ENCODE measurements around the gene KCNAB1.

KCNAB1 gene

DNA sequence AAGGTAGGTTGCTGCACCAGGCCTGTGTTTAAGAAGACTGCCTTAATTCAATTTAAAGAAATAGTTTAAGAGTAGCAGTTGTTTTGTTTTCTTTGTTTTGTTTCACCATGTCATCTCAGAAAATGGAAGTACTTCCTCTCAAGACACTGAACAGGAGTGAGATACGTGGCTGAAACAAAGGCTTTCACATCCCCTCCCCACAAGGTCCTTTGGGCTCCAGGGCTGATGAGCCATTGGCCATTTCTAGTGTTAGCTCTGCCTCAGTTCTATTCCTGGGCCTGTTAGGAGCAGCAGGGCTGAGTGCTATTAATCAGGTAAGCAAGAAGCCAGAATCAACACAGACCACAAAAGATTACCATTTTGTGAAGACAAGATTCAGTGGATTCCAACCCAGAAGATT, 132.8 kb downstream of the KCNAB1 start:
- TF ChIP-seq, protein P1, sequence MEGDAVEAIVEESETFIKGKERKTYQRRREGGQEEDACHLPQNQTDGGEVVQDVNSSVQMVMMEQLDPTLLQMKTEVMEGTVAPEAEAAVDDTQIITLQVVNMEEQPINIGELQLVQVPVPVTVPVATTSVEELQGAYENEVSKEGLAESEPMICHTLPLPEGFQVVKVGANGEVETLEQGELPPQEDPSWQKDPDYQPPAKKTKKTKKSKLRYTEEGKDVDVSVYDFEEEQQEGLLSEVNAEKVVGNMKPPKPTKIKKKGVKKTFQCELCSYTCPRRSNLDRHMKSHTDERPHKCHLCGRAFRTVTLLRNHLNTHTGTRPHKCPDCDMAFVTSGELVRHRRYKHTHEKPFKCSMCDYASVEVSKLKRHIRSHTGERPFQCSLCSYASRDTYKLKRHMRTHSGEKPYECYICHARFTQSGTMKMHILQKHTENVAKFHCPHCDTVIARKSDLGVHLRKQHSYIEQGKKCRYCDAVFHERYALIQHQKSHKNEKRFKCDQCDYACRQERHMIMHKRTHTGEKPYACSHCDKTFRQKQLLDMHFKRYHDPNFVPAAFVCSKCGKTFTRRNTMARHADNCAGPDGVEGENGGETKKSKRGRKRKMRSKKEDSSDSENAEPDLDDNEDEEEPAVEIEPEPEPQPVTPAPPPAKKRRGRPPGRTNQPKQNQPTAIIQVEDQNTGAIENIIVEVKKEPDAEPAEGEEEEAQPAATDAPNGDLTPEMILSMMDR (IDR thresholded peaks at IDR 0.05; ENCODE audit: control extremely low read depth, extremely low read depth, low read depth, missing control alignments), result no peak
- POLR2A ChIA-PET, result no interaction called here
- CTCF ChIA-PET, result interaction anchor here (1.0 to 2.6 kb wide), 4 partner anchors 9 to 129 kb away, joined by 3 to 7 read pairs (median 6); no protein-coding TSS in a partner anchor
- no peak for DNase-seq (ENCODE audit: extremely low spot score)

DNA sequence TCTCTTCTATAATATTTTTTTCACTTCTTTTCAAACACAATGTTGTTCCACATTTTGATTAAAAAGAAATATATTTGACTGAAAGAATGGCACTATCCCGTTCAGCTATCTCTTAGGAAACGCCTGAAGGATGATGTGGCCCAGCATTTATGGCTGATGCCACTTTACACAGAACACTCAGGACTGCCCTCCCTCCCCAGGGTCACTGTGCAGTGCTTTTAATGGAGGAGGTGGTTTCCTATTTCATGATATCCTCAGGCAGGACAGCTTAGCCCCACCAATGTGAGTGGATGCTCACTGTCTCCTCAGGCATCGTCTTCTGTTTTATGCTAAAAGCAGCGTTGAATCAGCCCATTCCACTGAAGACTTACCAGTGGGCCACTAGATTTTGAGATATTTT, 135.9 kb downstream of the KCNAB1 start:
- TF ChIP-seq, protein P1 (IDR thresholded peaks at IDR 0.05; ENCODE audit: control extremely low read depth, extremely low read depth, low read depth, missing control alignments), result no peak
- CTCF ChIA-PET, result interaction anchor here (1.0 kb wide), 1 partner anchor 146 kb away, joined by 3 read pairs; no protein-coding TSS in a partner anchor
- POLR2A ChIA-PET, result no interaction called here
- no peak for DNase-seq (ENCODE audit: extremely low spot score)

DNA sequence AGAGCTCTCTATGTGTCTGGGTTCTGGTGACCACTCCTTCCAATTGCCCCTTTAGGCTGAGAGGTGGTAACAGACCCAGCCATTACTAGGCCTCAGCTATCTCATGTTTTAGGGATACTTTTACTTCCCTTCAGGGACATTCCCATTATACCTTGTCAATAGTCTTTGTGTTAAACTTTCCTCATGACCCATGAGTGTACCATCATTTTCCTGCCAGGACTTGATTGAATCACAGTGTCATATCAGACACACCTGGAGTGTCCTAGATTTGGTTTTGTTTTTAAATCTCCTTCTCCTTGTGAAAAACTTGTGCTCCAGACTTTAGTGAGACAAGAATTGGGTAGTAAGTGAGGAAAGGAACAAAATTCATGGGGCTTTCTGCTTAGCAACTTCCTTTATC, 136.6 kb downstream of the KCNAB1 start:
- no peak for DNase-seq (ENCODE audit: extremely low spot score)
- ChIA-PET CTCF (interaction anchor here (1.0 kb wide), 1 partner anchor 146 kb away, joined by 3 read pairs; no protein-coding TSS in a partner anchor), POLR2A (no interaction called here)
- TF ChIP-seq, protein P1 (IDR thresholded peaks at IDR 0.05; ENCODE audit: control extremely low read depth, extremely low read depth, low read depth, missing control alignments), result no peak

DNA sequence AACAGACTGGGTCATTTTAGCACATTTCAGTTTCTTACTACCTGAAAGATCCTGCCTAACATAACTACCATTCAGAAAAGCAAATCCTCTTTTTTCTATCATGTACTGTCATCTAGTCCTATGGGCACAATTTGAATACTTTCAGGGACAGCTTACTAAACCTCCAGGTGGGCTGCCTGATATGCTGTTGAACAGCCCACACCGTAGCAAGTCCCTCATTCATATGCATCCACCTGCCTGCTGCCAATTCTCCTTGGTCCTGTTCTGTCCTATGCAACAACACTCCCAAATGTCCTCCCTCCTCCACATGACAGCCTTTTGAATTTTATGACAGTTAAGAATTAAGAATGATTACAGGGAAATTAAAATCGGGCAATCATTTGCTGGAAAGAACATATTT, 137.9 kb downstream of the KCNAB1 start:
- CTCF ChIA-PET, result interaction anchor here (1.5 kb wide), 1 partner anchor 20 kb away, joined by 3 read pairs; no protein-coding TSS in a partner anchor

DNA sequence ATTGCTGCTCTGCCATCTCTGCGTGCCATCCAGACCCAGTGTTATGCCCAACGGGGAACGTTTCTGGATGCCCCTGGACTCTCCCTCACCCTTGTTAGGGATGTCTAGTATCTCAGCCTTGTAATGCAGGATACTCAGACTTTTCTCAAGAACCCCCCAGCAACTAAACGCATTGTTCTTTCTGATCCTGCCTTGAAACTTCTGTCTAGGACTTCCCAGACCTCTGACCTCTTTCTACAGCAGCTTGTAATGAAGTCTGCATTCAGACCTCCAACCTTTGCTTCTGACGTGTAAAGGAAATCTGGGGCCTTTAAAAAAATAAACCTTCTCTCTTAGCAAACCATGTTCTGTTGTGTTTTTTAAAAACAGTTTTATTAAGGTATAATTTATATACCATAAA, 139.5 kb downstream of the KCNAB1 start:
- no peak for DNase-seq (ENCODE audit: extremely low spot score)
- TF ChIP-seq, protein P1 (IDR thresholded peaks at IDR 0.05; ENCODE audit: control extremely low read depth, extremely low read depth, low read depth, missing control alignments), result no peak
- CTCF ChIA-PET, result interaction anchor here (1.5 kb wide), 1 partner anchor 18 kb away, joined by 3 read pairs; no protein-coding TSS in a partner anchor
- POLR2A ChIA-PET, result no interaction called here

More for the DNA sequence above, 137.9 kb downstream of the KCNAB1 start:
- POLR2A ChIA-PET, result no interaction called here
- no peak for DNase-seq (ENCODE audit: extremely low spot score)
- TF ChIP-seq, protein P1 (IDR thresholded peaks at IDR 0.05; ENCODE audit: control extremely low read depth, extremely low read depth, low read depth, missing control alignments), result no peak

DNA sequence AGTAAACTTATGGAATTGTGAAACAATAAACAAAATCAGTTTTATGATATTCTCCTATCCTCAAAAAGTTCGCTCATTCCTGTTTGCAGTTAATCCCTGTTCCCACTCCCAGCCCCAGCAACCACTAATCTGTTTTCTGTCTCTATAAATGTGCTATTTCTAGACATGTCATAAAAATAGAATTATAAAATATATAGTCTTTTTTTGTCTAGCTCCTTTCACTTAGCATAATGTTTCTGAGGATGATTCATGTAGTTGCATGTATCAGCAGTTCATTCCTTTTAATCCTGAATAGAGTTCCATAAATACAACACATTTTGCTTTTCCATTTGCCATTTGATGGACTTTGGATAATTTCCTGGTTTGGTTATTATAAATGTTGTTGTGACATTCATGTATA, 140.0 kb downstream of the KCNAB1 start:
- POLR2A ChIA-PET, result no interaction called here
- CTCF ChIA-PET, result no interaction called here
- TF ChIP-seq, protein P1 (IDR thresholded peaks at IDR 0.05; ENCODE audit: control extremely low read depth, extremely low read depth, low read depth, missing control alignments), result no peak
- DNase-seq (ENCODE audit: extremely low spot score), result no peak

All from GM10248 (cell line).